GM19025 (cell line): ENCODE measurements around the gene IL17B.

Source experiments
- ATAC-seq: cut with Tn5 transposase; IDR thresholded peaks from one replicate; pipeline ENCODE4 v1.9.1; 2021; ENCODE audit warnings: mild to moderate bottlenecking, low read depth, moderate library complexity; ENCODE audit not compliant: unreplicated experiment

IL17B gene

GRCh38 chr5:149379177-149379761, at the start of gene IL17B:
Gene IL17B, minus strand, starts transcription at chr5:149379292. Its CDS starts 67 bp downstream, at chr5:149379225.
- no peak for ATAC-seq

DNA sequence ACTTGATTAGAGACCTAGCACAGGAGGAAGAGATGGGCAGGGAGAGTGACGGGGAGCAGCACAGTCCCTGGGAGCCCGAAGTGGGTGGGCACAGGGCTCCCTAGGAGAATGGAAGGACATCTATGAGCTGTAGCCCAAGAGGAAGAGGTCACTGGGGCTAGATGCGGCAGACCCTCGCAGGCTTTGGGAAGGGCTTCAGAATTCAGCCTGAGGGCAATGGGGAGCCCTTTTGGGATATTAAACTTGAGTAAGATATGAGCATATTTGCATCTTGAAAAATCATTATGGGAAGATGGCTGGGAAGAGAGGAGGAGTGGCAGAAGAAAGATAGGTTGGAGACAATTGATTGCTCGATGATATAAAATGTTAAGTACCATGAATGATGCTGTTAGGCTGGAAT, 48.9 kb upstream of the IL17B start:
- ATAC-seq = no peak

- ATAC-seq = no peak
Measured at GRCh38 chr5:149427374-149427773, 48.3 kb upstream of the IL17B start.

- ATAC-seq = no peak
Measured at GRCh38 chr5:149426931-149427330, 47.8 kb upstream of the IL17B start.

DNA sequence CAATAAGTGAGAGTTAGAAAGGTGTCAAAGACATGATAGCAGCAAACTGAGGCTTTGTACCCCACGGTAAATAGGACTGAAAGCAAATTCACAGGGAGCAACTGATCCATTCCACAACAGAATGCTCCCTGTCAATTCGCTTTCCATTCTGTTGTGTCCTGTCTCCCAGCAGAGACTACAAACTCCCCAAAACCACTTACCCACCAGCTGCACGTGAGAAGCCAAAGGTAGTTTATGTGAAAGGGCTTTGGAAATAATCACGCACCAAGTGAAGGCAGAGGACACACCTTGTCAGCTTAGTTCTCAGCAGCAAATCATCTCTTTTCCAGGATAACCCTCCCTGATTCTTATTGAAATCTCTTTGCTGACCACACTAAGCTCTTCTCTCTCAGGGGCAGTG, 46.6 kb upstream of the IL17B start:
- ATAC-seq = no peak

- no peak for ATAC-seq
Measured at GRCh38 chr5:149424371-149425315, 45.6 kb upstream of the IL17B start.

DNA sequence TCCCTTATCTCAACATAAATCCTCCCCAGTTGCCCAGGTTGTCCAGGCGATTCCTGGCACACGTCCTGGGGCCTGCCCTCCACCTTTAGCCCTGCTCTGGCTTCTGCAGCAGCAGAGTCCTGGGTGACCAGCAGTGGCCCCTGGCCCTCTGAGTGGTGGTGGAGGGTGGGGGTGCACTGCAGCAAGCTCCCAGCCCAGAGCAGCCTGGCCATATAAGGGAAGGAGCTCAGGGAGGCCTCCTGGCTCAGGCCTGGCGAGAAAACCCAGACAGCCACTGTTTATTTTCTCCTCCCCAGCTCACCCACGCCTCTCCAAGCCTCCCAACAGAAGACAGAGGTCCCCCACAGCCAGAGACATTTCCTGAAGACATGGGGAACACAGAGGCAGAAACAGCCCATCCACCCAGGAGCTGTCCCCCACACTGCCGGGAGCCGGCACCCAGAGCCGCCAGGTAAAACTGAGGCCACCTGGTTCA, 44.7 kb upstream of the IL17B start:
- no peak for ATAC-seq

GRCh38 chr5:149423049-149423793, 44.1 kb upstream of the IL17B start:
- ATAC-seq = no peak

DNA sequence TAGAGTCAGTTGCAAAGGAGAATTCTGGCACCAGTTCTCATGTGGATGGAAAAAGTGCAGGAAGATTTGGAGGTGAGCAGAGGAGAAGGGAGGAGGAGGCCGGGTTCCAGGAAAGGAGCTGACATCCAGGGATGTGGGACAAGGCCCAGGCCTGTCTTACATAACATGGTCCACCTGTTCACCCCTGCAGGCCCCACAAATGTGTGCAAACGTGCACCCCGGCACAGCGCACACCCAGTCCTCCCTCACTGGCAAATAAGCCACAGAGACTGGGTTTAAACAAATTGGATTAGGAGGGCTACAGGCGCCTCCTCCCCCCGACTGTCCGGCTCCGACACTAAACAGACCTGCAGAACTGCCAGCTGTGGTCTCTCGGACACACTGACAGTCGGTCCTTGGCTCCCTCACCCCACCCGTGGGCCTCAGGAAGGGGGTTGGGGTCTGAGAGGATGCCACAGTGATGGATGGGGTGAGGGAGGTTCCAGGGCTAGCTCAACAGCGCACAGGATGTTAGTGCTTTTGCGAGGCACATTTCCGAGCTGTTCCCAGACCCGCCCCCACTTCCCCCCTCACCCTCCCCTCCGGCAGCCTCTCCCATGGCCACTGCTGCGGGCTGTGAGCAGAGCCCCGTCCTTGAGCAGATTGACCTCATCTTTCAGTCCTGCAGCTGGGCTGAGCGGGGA, 43.4 kb upstream of the IL17B start:
- no peak for ATAC-seq

DNA sequence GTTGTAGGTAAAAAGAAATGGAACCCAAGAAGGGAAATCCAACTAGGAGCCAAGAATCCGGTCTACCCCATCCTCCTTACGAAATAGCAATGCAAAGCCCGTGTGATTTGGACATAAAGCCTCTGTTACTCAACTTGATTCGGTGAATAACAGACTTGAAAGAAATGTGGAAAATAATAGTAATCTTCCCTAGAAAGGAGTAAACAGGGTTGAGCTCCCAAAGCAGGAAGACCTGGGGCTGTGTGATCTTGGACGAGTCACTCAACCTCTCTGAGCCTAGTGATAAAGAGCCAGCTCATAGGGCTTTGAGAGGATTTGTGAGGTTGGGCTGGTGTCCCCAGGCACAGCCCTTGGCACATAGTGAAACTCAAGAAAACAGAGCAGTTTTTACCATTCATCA, 42.7 kb upstream of the IL17B start:
- no peak for ATAC-seq

GRCh38 chr5:149421372-149421685, 42.2 kb upstream of the IL17B start:
- ATAC-seq = no peak

DNA sequence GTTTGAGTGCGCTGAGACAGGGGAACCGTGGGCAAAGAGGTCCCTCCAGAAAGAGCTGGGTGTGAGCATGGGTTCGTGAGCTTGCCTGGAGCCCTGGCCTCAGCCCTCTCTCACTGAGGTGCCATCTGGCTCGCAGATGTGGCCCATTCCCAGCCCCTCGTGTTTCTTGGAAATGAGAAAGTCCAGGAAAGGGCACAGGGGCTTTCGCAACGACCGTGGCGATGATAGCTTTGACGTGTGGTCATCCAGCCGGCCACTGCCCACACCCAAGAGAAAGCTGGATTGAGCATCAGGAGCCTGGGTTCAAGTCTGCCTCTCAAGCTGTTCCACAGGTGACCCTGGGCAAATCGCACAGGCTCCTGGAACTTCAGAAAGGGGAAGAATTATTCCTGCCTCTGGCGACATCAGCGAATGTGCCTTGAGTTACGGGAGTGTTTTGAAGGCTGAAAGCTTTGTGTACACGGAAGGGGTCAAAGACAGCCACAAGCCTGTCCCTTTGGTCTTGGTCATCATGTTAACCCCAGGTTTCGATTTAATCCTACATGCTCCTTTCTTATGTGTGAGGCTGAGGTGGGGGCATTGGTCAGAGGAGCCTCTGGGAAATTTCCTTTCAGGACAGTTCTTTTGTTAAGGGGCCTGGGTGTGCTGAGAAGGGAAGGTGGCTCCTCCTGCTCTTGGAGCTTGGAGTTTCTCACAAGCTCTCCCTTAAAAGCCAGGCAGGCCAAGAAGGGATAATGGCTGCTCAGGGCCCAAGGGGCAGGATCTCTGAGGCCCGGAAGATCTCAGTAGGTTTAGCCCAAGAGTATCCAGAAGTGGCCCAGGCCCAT, 41.7 kb upstream of the IL17B start:
- no peak for ATAC-seq

DNA sequence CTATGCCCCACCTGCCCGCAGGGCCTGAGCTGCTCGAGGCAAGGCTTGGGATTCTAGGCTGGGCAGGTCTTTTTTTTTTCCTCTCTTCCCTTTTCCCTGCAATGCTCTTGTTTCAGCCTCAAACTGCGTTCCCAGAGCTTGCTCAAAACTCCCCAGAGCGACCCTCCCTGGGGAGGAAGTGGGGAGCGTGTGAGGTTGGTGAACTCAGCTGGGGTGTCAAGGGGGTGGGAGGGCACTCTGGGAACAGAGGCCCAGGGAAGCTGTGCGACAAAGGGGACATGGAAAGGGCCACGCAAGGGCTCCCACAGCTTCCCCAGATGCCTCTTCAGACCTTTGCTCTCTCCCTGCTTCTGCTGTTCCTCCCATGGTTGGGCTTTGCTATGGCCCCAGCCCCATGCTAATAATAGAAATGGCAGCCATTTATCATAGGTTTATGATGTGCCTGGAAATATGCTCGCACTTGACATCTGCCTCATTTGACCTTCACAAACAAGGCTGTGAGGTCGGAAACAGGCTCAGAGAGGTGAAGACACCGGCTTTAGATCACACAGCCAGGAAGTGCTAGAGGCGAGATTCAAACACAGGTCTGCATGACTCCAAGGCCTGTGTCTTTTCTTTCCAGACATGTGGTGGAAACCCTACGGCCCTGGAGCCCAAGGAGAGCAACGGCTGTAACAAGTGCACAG, 40.9 kb upstream of the IL17B start:
- ATAC-seq = no peak

DNA sequence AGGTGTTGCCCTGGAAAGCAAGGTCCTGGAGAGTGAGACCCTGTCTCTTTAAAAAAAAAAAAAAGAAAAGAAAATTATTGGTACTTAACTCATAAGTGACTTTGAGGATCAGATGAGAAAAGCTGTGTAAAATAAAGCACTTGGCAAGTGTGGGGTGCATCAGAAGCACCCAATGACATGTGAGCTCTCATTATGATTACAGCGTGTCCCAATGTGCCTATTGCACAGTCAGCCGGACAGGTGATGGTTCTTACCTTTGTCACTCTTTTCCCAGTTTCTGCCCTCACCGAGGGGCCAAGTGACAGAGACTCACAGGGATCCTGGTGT, 40.4 kb upstream of the IL17B start:
- no peak for ATAC-seq

DNA sequence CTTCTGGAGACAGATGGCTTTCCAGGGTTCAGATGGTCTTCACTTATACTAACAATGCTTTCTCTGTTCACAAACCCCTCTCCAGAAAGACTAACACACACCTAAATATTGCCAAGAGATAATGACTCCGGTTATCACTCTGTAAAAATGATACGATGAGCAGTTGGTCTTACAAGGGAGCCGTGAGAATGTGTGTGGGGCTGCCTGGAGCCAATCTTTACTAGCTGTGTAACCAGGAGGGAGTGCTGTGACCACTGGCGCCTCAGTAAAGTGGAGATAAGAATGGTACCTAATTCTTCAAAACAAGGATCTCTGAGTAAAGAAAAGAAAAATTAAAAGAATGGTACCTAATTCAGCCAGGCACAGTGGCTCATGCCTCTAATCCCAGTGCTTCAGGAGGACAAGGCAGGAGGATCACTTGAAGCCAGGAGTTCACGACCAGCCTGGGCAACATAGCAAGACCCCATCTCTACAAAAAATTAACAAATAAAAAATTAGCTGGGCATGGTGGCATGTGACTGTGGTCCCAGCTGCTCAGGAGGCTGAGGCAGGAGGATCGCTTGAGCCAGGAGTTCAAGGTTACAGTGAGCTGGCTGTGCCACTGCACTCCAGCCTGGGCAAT, 39.9 kb upstream of the IL17B start:
- no peak for ATAC-seq

DNA sequence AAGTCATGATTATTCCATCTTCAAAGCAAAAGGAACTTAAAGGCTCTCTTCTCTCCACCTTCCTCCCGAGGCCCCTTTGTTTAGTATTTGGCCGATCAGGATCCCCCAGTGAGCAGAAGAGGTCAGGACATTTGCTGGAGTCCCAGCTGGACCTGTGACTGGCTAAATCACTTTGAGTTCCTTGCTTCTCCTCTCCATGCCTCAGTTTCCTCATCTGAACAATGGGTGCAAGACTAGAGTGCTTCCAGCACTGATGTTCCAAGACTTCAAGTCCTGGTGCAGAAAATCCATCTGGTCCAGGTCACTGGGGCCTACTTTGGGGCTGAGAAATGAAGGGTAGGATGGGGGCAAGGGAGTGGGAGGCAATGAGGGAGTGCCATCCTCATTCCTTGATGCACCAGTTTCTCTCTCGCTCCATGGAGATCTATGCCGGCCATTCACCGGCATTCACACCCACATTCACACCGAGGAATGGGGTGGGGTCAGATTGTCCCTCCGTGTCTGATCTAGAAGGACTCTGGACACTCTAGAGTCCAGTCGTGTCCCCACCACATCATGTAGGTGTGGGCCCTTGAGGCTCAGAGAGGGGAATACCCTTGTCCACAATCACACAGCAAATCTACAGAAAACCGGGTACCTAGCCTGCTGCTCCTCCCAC, 38.7 kb upstream of the IL17B start:
- ATAC-seq = no peak

- ATAC-seq = no peak
Measured at GRCh38 chr5:149416987-149417710, 38.1 kb upstream of the IL17B start.
